Transverse colon (tissue), 4 donors: Measurements from ENCODE around the gene KPRP. TPM values are rescaled to one million over a fixed set of nuclear protein-coding genes. Genes with fewer than 3 reads are reported as not detected.

Experiments used
- DNase-seq: peaks from one replicate; pipeline ENCODE4 v3.0.0-alpha.2; 2019
- H3K27ac ChIP-seq, 4 donors: fragments of 200-600 bp; sonication (generic); 2 replicates each; pipeline ENCODE4 v1.5.1; 2016 to 2018; ENCODE audit warnings: inconsistent platforms in 4 of 4
- H3K27me3 ChIP-seq: fragments of 200-600 bp; sonication (generic); 2 replicates; pipeline ENCODE4 v1.5.1; 2017; ENCODE audit warnings: inconsistent platforms
- H3K36me3 ChIP-seq, 4 donors: fragments of 200-600 bp; sonication (generic); 2 replicates each; pipeline ENCODE4 v1.5.1; 2017 to 2019; ENCODE audit warnings: inconsistent platforms in 4 of 4
- H3K4me1 ChIP-seq, 4 donors: fragments of 200-600 bp; sonication (generic); 2 replicates each; pipeline ENCODE4 v1.5.1; 2017 to 2020; ENCODE audit warnings: inconsistent platforms in 4 of 4
- H3K4me3 ChIP-seq, 4 donors: fragments of 200-600 bp; sonication (generic); 1 replicate in 1 of 4; 2 replicates in 3 of 4; pipeline versions ENCODE4 v1.5.1 to v1.6.1; 2017 to 2019; ENCODE audit warnings: inconsistent platforms in 4 of 4
- H3K9me3 ChIP-seq, 2 donors: fragments of 200-600 bp; sonication (generic); 2 replicates each; pipeline ENCODE4 v1.5.1; 2017 to 2019; ENCODE audit warnings: inconsistent platforms in 2 of 2
- CTCF ChIP-seq, 5 experiments: fragments of 200-600 bp in 3 of 5; fragments of 450-650 bp in 2 of 5; sonication (generic) in 3 of 5; IDR thresholded peaks; 1 replicate in 2 of 5; 2 replicates in 3 of 5; pipeline ENCODE4 v1.5.1; 2016 to 2017; ENCODE audit warnings: antibody characterized with exemption in 5 of 5, inconsistent platforms in 3 of 5, mild to moderate bottlenecking in 2 of 5, moderate library complexity in 1 of 5
- EP300 ChIP-seq: sonication (generic); formaldehyde crosslinking; IDR thresholded peaks from one replicate; pipeline ENCODE4 v1.6.1; 2017; ENCODE audit warnings: antibody characterized with exemption, low read depth
- POLR2A ChIP-seq: fragments of 450-650 bp; IDR thresholded peaks from one replicate; pipeline ENCODE4 v1.6.1; 2016; ENCODE audit warnings: antibody characterized with exemption, mild to moderate bottlenecking, moderate library complexity
- POLR2AphosphoS5 ChIP-seq, 3 donors: sonication (generic); formaldehyde crosslinking; IDR thresholded peaks; one replicate each; pipeline ENCODE4 v1.6.1; 2016; ENCODE audit warnings: antibody characterized with exemption in 3 of 3
- WGBS, 2 donors: methylation state at CpG; one replicate each; pipeline ENCODE4 v1.1.5; 2018; ENCODE audit warnings: low coverage in 1 of 2; 5-methylcytosine and 5-hydroxymethylcytosine counted together
- in situ Hi-C, 4 donors: fragments of 200-750 bp; cut with MboI; loops; one replicate each; pipeline versions ENCODE4 v1.15.0 to v1.15.1; 2017; ENCODE audit warnings: low sequenced_read_pairs in 3 of 4, low pct_ligation_motif_present in 1 of 4, low pct_unique_long_range_greater_than_20kb in 1 of 4
- intact Hi-C: fragments of 100-400 bp; cut with DNase I; formaldehyde crosslinking; loops from one replicate; pipeline ENCODE4 v1.15.1; 2023; ENCODE audit warnings: low total_unique reads
- total RNA-seq, 4 donors: library from RNA; depleted of rRNA; stranded (reverse); fragments of >200 nt; gene quantifications; one replicate each; pipeline ENCODE4 v1.1.0, GENCODE V29; 2016

KPRP gene
- total RNA-seq, 4 donors from 2014 or later, result not detected

- H3K4me1 ChIP-seq, result no peaks in the 10 kb centered on the region
- no peaks in the 10 kb centered on the region for H3K9me3 ChIP-seq
- no peaks in the 10 kb centered on the region for H3K36me3 ChIP-seq
- no peak overlapping the region for H3K27ac ChIP-seq
- WGBS, 2 donors, result 50 to 63% methylated on average over 1 to 2 of the region's 2 CpGs
- TF ChIP-seq POLR2AphosphoS5 (IDR thresholded peaks at IDR 0.05) (no peak), CTCF (IDR thresholded peaks at IDR 0.05) (no peak), POLR2A (no peak), EP300 (no peak)
- H3K4me3 ChIP-seq, result no peak overlapping the region
- no peak for DNase-seq
- intact Hi-C loops, result no loop called here
- in situ Hi-C loops, result no loop called here
- no peaks in the 10 kb centered on the region for H3K27me3 ChIP-seq
Measured at GRCh38 chr1:152743371-152744145, 14.3 kb upstream of the KPRP start.

GRCh38 chr1:152745289-152745704, 12.5 kb upstream of the KPRP start:
- no peaks in the 10 kb centered on the region for H3K4me1 ChIP-seq
- WGBS, 2 donors, result 44 to 54% methylated on average over 4 of the region's 4 CpGs
- in situ Hi-C loops, result no loop called here
- H3K27ac ChIP-seq, result no peak overlapping the region
- no peaks in the 10 kb centered on the region for H3K36me3 ChIP-seq
- no peaks in the 10 kb centered on the region for H3K9me3 ChIP-seq
- TF ChIP-seq EP300 (no peak), CTCF (IDR thresholded peaks at IDR 0.05) (no peak), POLR2A (no peak), POLR2AphosphoS5 (IDR thresholded peaks at IDR 0.05) (no peak)
- intact Hi-C loops, result no loop called here
- no peak for DNase-seq
- H3K4me3 ChIP-seq, result no peak overlapping the region
- H3K27me3 ChIP-seq, result no peaks in the 10 kb centered on the region

- TF ChIP-seq CTCF (IDR thresholded peaks at IDR 0.05) (no peak), POLR2AphosphoS5 (IDR thresholded peaks at IDR 0.05) (no peak), EP300 (no peak), POLR2A (no peak)
- 80 to 82% methylated on average over 2 to 6 of the region's 6 CpGs for WGBS, 2 donors
- in situ Hi-C loops (no loop called here), intact Hi-C loops (no loop called here)
- no peak overlapping the region for H3K4me3 ChIP-seq
- H3K27me3 ChIP-seq, result no peaks in the 10 kb centered on the region
- H3K36me3 ChIP-seq, result no peaks in the 10 kb centered on the region
- no peak for DNase-seq
- no peaks in the 10 kb centered on the region for H3K9me3 ChIP-seq
- H3K4me1 ChIP-seq, result no peaks in the 10 kb centered on the region
- no peak overlapping the region for H3K27ac ChIP-seq
Measured at GRCh38 chr1:152745765-152746444, 11.9 kb upstream of the KPRP start.

- Histone ChIP-seq H3K4me3 (no peak overlapping the region), H3K36me3 (no peaks in the 10 kb centered on the region), H3K27ac (no peak overlapping the region), H3K9me3 (no peaks in the 10 kb centered on the region), H3K4me1 (no peaks in the 10 kb centered on the region), H3K27me3 (no peaks in the 10 kb centered on the region)
- no peak for DNase-seq
- intact Hi-C loops, result no loop called here
- 25 to 42% methylated on average over 1 of the region's 1 CpG for WGBS, 2 donors
- in situ Hi-C loops, result no loop called here
- TF ChIP-seq CTCF (IDR thresholded peaks at IDR 0.05) (no peak), EP300 (no peak), POLR2A (no peak), POLR2AphosphoS5 (IDR thresholded peaks at IDR 0.05) (no peak)
Measured at GRCh38 chr1:152747831-152748230, 10.0 kb upstream of the KPRP start.
